GM21717 (cell line): ENCODE measurements around the gene KNCN.

Experiments used
- ATAC-seq: cut with Tn5 transposase; IDR thresholded peaks from one replicate; pipeline ENCODE4 v1.9.1; 2021; ENCODE audit warnings: mild to moderate bottlenecking, moderate library complexity; ENCODE audit not compliant: unreplicated experiment

Gene KNCN

GRCh38 chr1:46526013-46526690 lies 25.3 kb downstream of the KNCN start:
- no peak for ATAC-seq

- no peak for ATAC-seq
Observed at GRCh38 chr1:46525253-46525983, 26.0 kb downstream of the KNCN start.

GRCh38 chr1:46524843-46525242 lies 26.6 kb downstream of the KNCN start:
- no peak for ATAC-seq

- no peak for ATAC-seq
Observed at GRCh38 chr1:46523496-46524353, 27.7 kb downstream of the KNCN start.

- no peak for ATAC-seq
Observed at GRCh38 chr1:46522969-46523320, 28.5 kb downstream of the KNCN start.

- ATAC-seq = peak; percentile 79
Observed at GRCh38 chr1:46522184-46522968, 29.1 kb downstream of the KNCN start.

GRCh38 chr1:46521414-46521813 lies 30.0 kb downstream of the KNCN start:
- no peak for ATAC-seq

GRCh38 chr1:46520063-46520911 lies 31.2 kb downstream of the KNCN start:
- ATAC-seq = no peak

GRCh38 chr1:46519209-46519608 lies 32.2 kb downstream of the KNCN start:
- ATAC-seq = no peak

- no peak for ATAC-seq
Observed at GRCh38 chr1:46517932-46518498, 33.4 kb downstream of the KNCN start.

- ATAC-seq = no peak
Observed at GRCh38 chr1:46517010-46517600, 34.3 kb downstream of the KNCN start.

- ATAC-seq = no peak
Observed at GRCh38 chr1:46516200-46516950, 35.1 kb downstream of the KNCN start.

GRCh38 chr1:46515576-46515975 lies 35.9 kb downstream of the KNCN start:
- ATAC-seq = no peak

- ATAC-seq = no peak
Observed at GRCh38 chr1:46513536-46513935, 37.9 kb downstream of the KNCN start.

- ATAC-seq = no peak
Observed at GRCh38 chr1:46512792-46513190, 38.7 kb downstream of the KNCN start.

- no peak for ATAC-seq
Observed at GRCh38 chr1:46512135-46512791, 39.2 kb downstream of the KNCN start.

- ATAC-seq = no peak
Observed at GRCh38 chr1:46510998-46511365, 40.5 kb downstream of the KNCN start.

- ATAC-seq = no peak
Observed at GRCh38 chr1:46510341-46510997, 41.0 kb downstream of the KNCN start.
